ENCODE measurements around the gene ANKS3. TPM values are rescaled to one million over a fixed set of nuclear protein-coding genes. Genes with fewer than 3 reads are reported as not detected.

Gene ANKS3
- total RNA-seq, 1 experiment from 2014 or later = 22.6 TPM

DNA sequence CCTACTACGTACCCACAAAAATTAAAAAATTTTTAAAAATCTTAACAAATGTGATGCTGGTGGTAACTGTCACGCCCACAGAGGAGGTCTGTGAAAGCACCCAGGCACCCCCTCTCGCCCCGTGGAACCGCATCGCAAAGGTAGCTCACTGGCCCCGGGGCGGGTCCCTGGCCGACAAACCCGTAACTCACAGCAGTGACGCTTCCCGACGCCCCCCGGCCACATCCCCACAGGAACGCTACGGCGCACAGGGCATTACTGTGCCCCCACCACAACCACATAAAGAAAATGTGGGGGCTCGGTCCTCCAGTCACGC is 366 bp downstream of the ANKS3 start:
- intact Hi-C loops (cut with micrococcal nuclease) = loop anchor here (5.0 to 10.0 kb wide), 2 partner anchors 69 to 211 kb away; partner anchors contain the start of gene ROGDI
- Histone ChIP-seq H3K4me2 (ENCODE audit: low read length) (peak overlapping the region; percentile 100), H3K4me1 (ENCODE audit: insufficient read depth, low read length) (no peaks in the 10 kb centered on the region; the same call in 1 of the 2 replicates), H3F3A (ENCODE audit: low read length, unreplicated experiment) (no peaks in the 10 kb centered on the region), H3K9me2 (replicated peaks; ENCODE audit: low read length) (no peaks in the 10 kb centered on the region), H3K9ac (ENCODE audit: low read length) (peak overlapping the region; percentile 94), H2AFZ (ENCODE audit: low read length) (peak overlapping the region; percentile 94), H3K27ac (ENCODE audit: low read length) (peak overlapping the region; percentile 28; the same call in 1 of the 2 replicates), H3K4me3 (ENCODE audit: low read length) (peak overlapping the region; percentile 94), H3K36me3 (ENCODE audit: low read depth, low read length) (no peaks in the 10 kb centered on the region), H4K20me1 (ENCODE audit: low read length) (no peaks in the 10 kb centered on the region), H3K27me3 (ENCODE audit: low read length) (no peaks in the 10 kb centered on the region), H3K79me2 (ENCODE audit: low read length) (peaks cover 24% of the 10 kb centered on the region), H3K9me3 (ENCODE audit: low read length) (no peaks in the 10 kb centered on the region)
- ATAC-seq = peak; percentile 4
- no peak for TF ChIP-seq EZH2phosphoT487 (IDR thresholded peaks at IDR 0.05; ENCODE audit: borderline replicate concordance, low read length)
- TF ChIP-seq EZH2 (IDR thresholded peaks at IDR 0.05; ENCODE audit: low read length, unreplicated experiment) = no peak
- TF ChIP-seq, protein P1, sequence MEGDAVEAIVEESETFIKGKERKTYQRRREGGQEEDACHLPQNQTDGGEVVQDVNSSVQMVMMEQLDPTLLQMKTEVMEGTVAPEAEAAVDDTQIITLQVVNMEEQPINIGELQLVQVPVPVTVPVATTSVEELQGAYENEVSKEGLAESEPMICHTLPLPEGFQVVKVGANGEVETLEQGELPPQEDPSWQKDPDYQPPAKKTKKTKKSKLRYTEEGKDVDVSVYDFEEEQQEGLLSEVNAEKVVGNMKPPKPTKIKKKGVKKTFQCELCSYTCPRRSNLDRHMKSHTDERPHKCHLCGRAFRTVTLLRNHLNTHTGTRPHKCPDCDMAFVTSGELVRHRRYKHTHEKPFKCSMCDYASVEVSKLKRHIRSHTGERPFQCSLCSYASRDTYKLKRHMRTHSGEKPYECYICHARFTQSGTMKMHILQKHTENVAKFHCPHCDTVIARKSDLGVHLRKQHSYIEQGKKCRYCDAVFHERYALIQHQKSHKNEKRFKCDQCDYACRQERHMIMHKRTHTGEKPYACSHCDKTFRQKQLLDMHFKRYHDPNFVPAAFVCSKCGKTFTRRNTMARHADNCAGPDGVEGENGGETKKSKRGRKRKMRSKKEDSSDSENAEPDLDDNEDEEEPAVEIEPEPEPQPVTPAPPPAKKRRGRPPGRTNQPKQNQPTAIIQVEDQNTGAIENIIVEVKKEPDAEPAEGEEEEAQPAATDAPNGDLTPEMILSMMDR (conservative IDR thresholded peaks at IDR 0.05; ENCODE audit: low read depth, low read length) = no peak
- BruUV-seq (replicated peaks) = TSS peak; percentile 44
- POLR2A ChIA-PET (ENCODE audit: unreplicated experiment) = interaction anchor here (1.2 kb wide), 1 partner anchor 69 kb away, joined by 5 read pairs; no protein-coding TSS in a partner anchor
- CTCF ChIA-PET = no interaction called here
- DNase-seq = no peak

DNA sequence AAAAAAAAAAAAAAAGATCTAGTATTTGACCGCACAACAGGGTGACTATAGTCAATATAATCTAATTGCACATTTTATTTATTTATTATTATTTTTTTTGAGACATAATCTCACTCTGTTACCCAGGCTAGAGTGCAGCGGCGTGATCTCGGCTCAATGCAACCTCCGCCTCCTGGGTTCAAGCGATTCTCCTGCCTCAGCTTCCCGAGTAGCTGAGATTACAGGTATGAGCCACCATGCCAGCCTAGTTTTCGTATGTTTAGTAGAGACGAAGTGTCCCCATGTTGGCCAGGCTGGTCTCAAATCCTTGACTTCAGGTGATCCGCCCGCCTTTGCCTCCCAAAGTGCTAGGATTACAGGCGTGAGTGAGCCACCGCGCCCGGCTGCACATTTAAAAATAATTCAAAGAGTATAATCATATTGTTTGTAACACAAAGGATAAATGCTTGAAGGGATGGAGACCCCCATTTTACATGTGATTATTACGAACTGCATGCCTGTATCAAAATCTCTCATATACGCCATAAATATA is 794 bp downstream of the ANKS3 start:
- TF ChIP-seq EZH2phosphoT487 (IDR thresholded peaks at IDR 0.05; ENCODE audit: borderline replicate concordance, low read length) = no peak
- TF ChIP-seq, protein P1 (conservative IDR thresholded peaks at IDR 0.05; ENCODE audit: low read depth, low read length) = no peak
- no peak for TF ChIP-seq EZH2 (IDR thresholded peaks at IDR 0.05; ENCODE audit: low read length, unreplicated experiment)
- Histone ChIP-seq H4K20me1 (ENCODE audit: low read length) (no peaks in the 10 kb centered on the region), H2AFZ (ENCODE audit: low read length) (peak overlapping the region; percentile 94), H3K27ac (ENCODE audit: low read length) (no peak overlapping the region), H3K4me2 (ENCODE audit: low read length) (peak overlapping the region; percentile 100), H3K9me3 (ENCODE audit: low read length) (no peaks in the 10 kb centered on the region), H3K9ac (ENCODE audit: low read length) (peak overlapping the region; percentile 94), H3K4me3 (ENCODE audit: low read length) (peak overlapping the region; percentile 94), H3K79me2 (ENCODE audit: low read length) (peaks cover 24% of the 10 kb centered on the region), H3K36me3 (ENCODE audit: low read depth, low read length) (no peaks in the 10 kb centered on the region), H3K4me1 (ENCODE audit: insufficient read depth, low read length) (no peaks in the 10 kb centered on the region; the same call in 1 of the 2 replicates), H3K27me3 (ENCODE audit: low read length) (no peaks in the 10 kb centered on the region), H3F3A (ENCODE audit: low read length, unreplicated experiment) (no peaks in the 10 kb centered on the region), H3K9me2 (replicated peaks; ENCODE audit: low read length) (no peaks in the 10 kb centered on the region)
- intact Hi-C loops (cut with micrococcal nuclease) = loop anchor here (5.0 to 10.0 kb wide), 2 partner anchors 69 to 212 kb away; partner anchors contain the start of gene ROGDI
- ChIA-PET POLR2A (ENCODE audit: unreplicated experiment) (no interaction called here), CTCF (no interaction called here)
- ATAC-seq (no peak), DNase-seq (no peak)
- BruUV-seq (replicated peaks) = no TSS peak

DNA sequence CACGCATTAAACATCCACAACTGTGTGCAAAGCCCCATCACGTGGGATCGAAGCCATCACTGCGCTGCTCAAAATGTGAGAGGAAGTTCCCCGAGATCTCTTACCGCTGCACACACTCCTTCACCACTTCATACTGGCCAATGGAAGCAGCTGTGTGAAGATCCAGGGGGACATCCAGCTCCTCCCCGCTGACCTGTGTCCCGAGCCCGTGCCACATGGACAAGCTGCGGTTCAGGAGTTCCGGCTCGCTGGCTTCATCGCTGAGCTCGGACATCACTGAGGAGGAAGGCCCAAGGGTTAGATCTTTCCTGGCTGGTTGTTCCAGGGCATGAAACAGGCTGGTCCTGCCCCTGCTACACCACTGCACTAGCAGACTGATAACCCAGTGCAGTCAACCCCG is 4.2 kb downstream of the ANKS3 start:
- Histone ChIP-seq H3K4me2 (ENCODE audit: low read length) (no peak overlapping the region), H3K9me3 (ENCODE audit: low read length) (no peaks in the 10 kb centered on the region), H3K36me3 (ENCODE audit: low read depth, low read length) (no peaks in the 10 kb centered on the region), H3K27me3 (ENCODE audit: low read length) (no peaks in the 10 kb centered on the region), H3K79me2 (ENCODE audit: low read length) (peaks cover 24% of the 10 kb centered on the region), H4K20me1 (ENCODE audit: low read length) (no peaks in the 10 kb centered on the region), H3K9ac (ENCODE audit: low read length) (no peak overlapping the region), H3K9me2 (replicated peaks; ENCODE audit: low read length) (no peaks in the 10 kb centered on the region), H3K27ac (ENCODE audit: low read length) (no peak overlapping the region), H3F3A (ENCODE audit: low read length, unreplicated experiment) (no peaks in the 10 kb centered on the region), H2AFZ (ENCODE audit: low read length) (no peak overlapping the region), H3K4me1 (ENCODE audit: insufficient read depth, low read length) (no peaks in the 10 kb centered on the region), H3K4me3 (ENCODE audit: low read length) (no peak overlapping the region)
- TF ChIP-seq EZH2phosphoT487 (IDR thresholded peaks at IDR 0.05; ENCODE audit: borderline replicate concordance, low read length) = no peak
- TF ChIP-seq, protein P1 (conservative IDR thresholded peaks at IDR 0.05; ENCODE audit: low read depth, low read length) = no peak
- no peak for TF ChIP-seq EZH2 (IDR thresholded peaks at IDR 0.05; ENCODE audit: low read length, unreplicated experiment)
- BruUV-seq (replicated peaks) = no TSS peak
- no peak for ATAC-seq
- CTCF ChIA-PET = no interaction called here
- DNase-seq = no peak
- POLR2A ChIA-PET (ENCODE audit: unreplicated experiment) = no interaction called here
- intact Hi-C loops (cut with micrococcal nuclease) = loop anchor here (5.0 to 10.0 kb wide), 2 partner anchors 72 to 215 kb away; partner anchors contain the start of gene ROGDI

Measured in PC-3 (cell line).